Neuronal stem cell (in vitro differentiated cells): ENCODE data around the gene GNAI2.

Experiments used
- DNase-seq: peaks from one replicate; pipeline ENCODE4 v3.0.0-alpha.2; 2013; ENCODE audit warnings: low spot score
- H2AFZ ChIP-seq: one replicate; pipeline ENCODE4 v1.6.1; 2013; ENCODE audit warnings: mild to moderate bottlenecking, low read length, inconsistent platforms
- H2AK5ac ChIP-seq: 2 replicates; pipeline ENCODE4 v1.6.1; 2013; ENCODE audit warnings: low read depth, mild to moderate bottlenecking, inconsistent platforms, low read length, moderate library complexity, mixed read lengths
- H2BK120ac ChIP-seq: 2 replicates; pipeline ENCODE4 v1.6.1; 2013; ENCODE audit warnings: low read depth, mild to moderate bottlenecking, inconsistent platforms, low read length, moderate library complexity, mixed read lengths
- H2BK12ac ChIP-seq: one replicate; pipeline ENCODE4 v1.6.1; 2013; ENCODE audit warnings: low read length, inconsistent platforms
- H2BK15ac ChIP-seq: 2 replicates; pipeline ENCODE4 v1.6.1; 2013; ENCODE audit warnings: mild to moderate bottlenecking, low read length, inconsistent platforms, mixed read lengths
- H2BK5ac ChIP-seq: one replicate; pipeline ENCODE4 v1.6.1; 2013; ENCODE audit warnings: inconsistent platforms, mild to moderate bottlenecking, low read length, moderate library complexity
- H3K14ac ChIP-seq: one replicate; pipeline ENCODE4 v1.6.1; 2013; ENCODE audit warnings: low read length, inconsistent platforms
- H3K18ac ChIP-seq: 2 replicates; pipeline ENCODE4 v1.6.1; 2013; ENCODE audit warnings: low read length, inconsistent platforms
- H3K23ac ChIP-seq: 2 replicates; pipeline ENCODE4 v1.6.1; 2013; ENCODE audit warnings: low read depth, mild to moderate bottlenecking, mixed read lengths, low read length, inconsistent platforms; ENCODE audit not compliant: poor library complexity
- H3K27ac ChIP-seq: replicated peaks from 3 replicates; pipeline ENCODE4 v1.5.1; 2013; ENCODE audit warnings: low read length, inconsistent platforms
- H3K27me3 ChIP-seq, 3 experiments: 2 replicates each; pipeline ENCODE4 v1.6.1; 2013; ENCODE audit warnings: low read length in 3 of 3, mild to moderate bottlenecking in 2 of 3, inconsistent platforms in 1 of 3, low read depth in 1 of 3, mixed read lengths in 1 of 3, moderate library complexity in 1 of 3; ENCODE audit not compliant: control insufficient read depth in 3 of 3, insufficient read depth in 3 of 3
- H3K36me3 ChIP-seq, 2 donors: replicated peaks in 1 of 2; 2 replicates each; pipeline ENCODE4 v1.6.1; 2013; ENCODE audit warnings: low read length in 2 of 2; ENCODE audit not compliant: control insufficient read depth in 2 of 2, insufficient read depth in 2 of 2
- H3K4ac ChIP-seq: 2 replicates; pipeline ENCODE4 v1.6.1; 2013; ENCODE audit warnings: inconsistent platforms, mild to moderate bottlenecking, low read length, moderate library complexity
- H3K4me1 ChIP-seq, 2 donors: 1 replicate in 1 of 2; 2 replicates in 1 of 2; pipeline ENCODE4 v1.6.1; 2013; ENCODE audit warnings: low read length in 2 of 2, low read depth in 1 of 2; ENCODE audit not compliant: control insufficient read depth in 2 of 2, insufficient read depth in 1 of 2
- H3K4me2 ChIP-seq: one replicate; pipeline ENCODE4 v1.6.1; 2013; ENCODE audit warnings: mild to moderate bottlenecking, low read length, inconsistent platforms; ENCODE audit not compliant: insufficient read depth, poor library complexity, severe bottlenecking
- H3K4me3 ChIP-seq, 2 donors: 2 replicates each; pipeline ENCODE4 v1.5.1; 2013; ENCODE audit warnings: low read length in 2 of 2, mild to moderate bottlenecking in 2 of 2, inconsistent platforms in 1 of 2, moderate library complexity in 1 of 2
- H3K79me1 ChIP-seq: one replicate; pipeline ENCODE4 v1.6.1; 2013; ENCODE audit warnings: low read depth, mild to moderate bottlenecking, inconsistent platforms, low read length, moderate library complexity
- H3K9ac ChIP-seq: one replicate; pipeline ENCODE4 v1.6.1; 2013; ENCODE audit warnings: mild to moderate bottlenecking, low read depth, low read length, inconsistent platforms; ENCODE audit not compliant: poor library complexity
- H3K9me3 ChIP-seq, 2 donors: replicated peaks in 1 of 2; 2 replicates each; pipeline versions ENCODE3 to v1.6.1; 2013; ENCODE audit warnings: low read length in 2 of 2, mild to moderate bottlenecking in 2 of 2, inconsistent platforms in 1 of 2, low read depth in 1 of 2, mixed read lengths in 1 of 2, moderate library complexity in 1 of 2; ENCODE audit not compliant: control insufficient read depth in 2 of 2, insufficient read depth in 1 of 2
- H4K8ac ChIP-seq: one replicate; pipeline ENCODE4 v1.6.1; 2013; ENCODE audit warnings: low read depth, mild to moderate bottlenecking, inconsistent platforms, low read length, moderate library complexity
- H4K91ac ChIP-seq: one replicate; pipeline ENCODE4 v1.6.1; 2013; ENCODE audit warnings: low read length, low read depth, mild to moderate bottlenecking, inconsistent platforms; ENCODE audit not compliant: poor library complexity
- WGBS, 2 donors: extraction: QIAGEN DNeasy Blood & Tissue Kit; methylation state at CpG; one replicate each; pipeline ENCODE4 v1.1.7; 2013; ENCODE audit warnings: missing lambda C conversion rate in 2 of 2, mixed read lengths in 1 of 2; ENCODE audit not compliant: insufficient read length in 2 of 2, insufficient replicate concordance in 1 of 2; ENCODE audit errors: extremely low coverage in 2 of 2; 5-methylcytosine and 5-hydroxymethylcytosine counted together

Gene GNAI2

GRCh38 chr3:50294492-50295403, 58.7 kb downstream of the GNAI2 start:
- DNase-seq: no peak

GRCh38 chr3:50295553-50296431, 59.8 kb downstream of the GNAI2 start:
- H3K23ac ChIP-seq: no peak overlapping the region
- H4K8ac ChIP-seq: no peak overlapping the region
- H3K79me1 ChIP-seq: peaks cover 7% of the 10 kb centered on the region
- no peaks in the 10 kb centered on the region for H3K9me3 ChIP-seq
- peaks cover 16 to 24% of the 10 kb centered on the region in 2 donors for H3K4me1 ChIP-seq
- no CpG with 5 or more reads among the region's 8 CpGs for WGBS, 2 donors
- no peaks in the 10 kb centered on the region for H3K27me3 ChIP-seq
- no peak overlapping the region for H3K4me2 ChIP-seq
- no peak overlapping the region for H3K4ac ChIP-seq
- H4K91ac ChIP-seq: no peak overlapping the region
- H2BK5ac ChIP-seq: no peak overlapping the region
- no peak overlapping the region for H3K18ac ChIP-seq
- DNase-seq: no peak
- H3K14ac ChIP-seq: no peak overlapping the region
- H3K9ac ChIP-seq: no peak overlapping the region
- no peak overlapping the region for H2BK120ac ChIP-seq
- H3K36me3 ChIP-seq: no peaks in the 10 kb centered on the region
- no peak overlapping the region for H3K4me3 ChIP-seq
- no peak overlapping the region for H3K27ac ChIP-seq
- no peak overlapping the region for H2BK12ac ChIP-seq
- no peak overlapping the region for H2AFZ ChIP-seq
- no peak overlapping the region for H2AK5ac ChIP-seq
- no peak overlapping the region for H2BK15ac ChIP-seq

More at GRCh38 chr3:50294492-50295403, 58.7 kb downstream of the GNAI2 start:
- Histone ChIP-seq H2BK15ac (no peak overlapping the region), H3K9me3 (no peaks in the 10 kb centered on the region), H3K23ac (no peak overlapping the region), H3K4me2 (no peak overlapping the region), H4K8ac (no peak overlapping the region), H2BK12ac (no peak overlapping the region), H3K79me1 (peaks cover 10% of the 10 kb centered on the region), H2AFZ (no peak overlapping the region), H3K27ac (no peak overlapping the region), H2BK120ac (no peak overlapping the region), H3K4ac (no peak overlapping the region), H4K91ac (no peak overlapping the region), H3K36me3 (peaks cover 6 to 10% of the 10 kb centered on the region in 2 donors), H3K18ac (no peak overlapping the region), H2BK5ac (no peak overlapping the region), H3K27me3 (no peaks in the 10 kb centered on the region), H2AK5ac (no peak overlapping the region), H3K4me3 (peak overlapping the region in 1 of 2 donors; percentile 34), H3K9ac (peak overlapping the region; percentile 7), H3K14ac (no peak overlapping the region), H3K4me1 (peaks cover 12 to 16% of the 10 kb centered on the region in 2 donors)
- no CpG with 5 or more reads among the region's 22 CpGs for WGBS, 2 donors

- H3K79me1 ChIP-seq: peaks cover under 1% of the 10 kb centered on the region
- H2AFZ ChIP-seq: no peak overlapping the region
- no peak overlapping the region for H3K4ac ChIP-seq
- H3K23ac ChIP-seq: no peak overlapping the region
- H3K9ac ChIP-seq: no peak overlapping the region
- no peak overlapping the region for H3K4me2 ChIP-seq
- no peak overlapping the region for H4K91ac ChIP-seq
- H4K8ac ChIP-seq: no peak overlapping the region
- WGBS, 2 donors: no CpG with 5 or more reads among the region's 18 CpGs
- H3K9me3 ChIP-seq: no peaks in the 10 kb centered on the region
- no peak overlapping the region for H2BK12ac ChIP-seq
- H3K27me3 ChIP-seq: no peaks in the 10 kb centered on the region
- H3K27ac ChIP-seq: no peak overlapping the region
- H2BK5ac ChIP-seq: no peak overlapping the region
- H3K18ac ChIP-seq: no peak overlapping the region
- H3K4me3 ChIP-seq: no peak overlapping the region
- no peak overlapping the region for H3K14ac ChIP-seq
- peaks cover 10 to 17% of the 10 kb centered on the region in 2 donors for H3K4me1 ChIP-seq
- no peak overlapping the region for H2BK15ac ChIP-seq
- no peak overlapping the region for H2BK120ac ChIP-seq
- H2AK5ac ChIP-seq: no peak overlapping the region
- DNase-seq: no peak
- no peaks in the 10 kb centered on the region for H3K36me3 ChIP-seq
Measured at GRCh38 chr3:50296721-50297383, 60.8 kb downstream of the GNAI2 start.
